ENCODE measurements around the gene TMEFF2. TPM values are rescaled to one million over a fixed set of nuclear protein-coding genes. Genes with fewer than 3 reads are reported as not detected.

Gene TMEFF2
- total RNA-seq, 1 donor from 2014 or later = 6.3 TPM

DNA sequence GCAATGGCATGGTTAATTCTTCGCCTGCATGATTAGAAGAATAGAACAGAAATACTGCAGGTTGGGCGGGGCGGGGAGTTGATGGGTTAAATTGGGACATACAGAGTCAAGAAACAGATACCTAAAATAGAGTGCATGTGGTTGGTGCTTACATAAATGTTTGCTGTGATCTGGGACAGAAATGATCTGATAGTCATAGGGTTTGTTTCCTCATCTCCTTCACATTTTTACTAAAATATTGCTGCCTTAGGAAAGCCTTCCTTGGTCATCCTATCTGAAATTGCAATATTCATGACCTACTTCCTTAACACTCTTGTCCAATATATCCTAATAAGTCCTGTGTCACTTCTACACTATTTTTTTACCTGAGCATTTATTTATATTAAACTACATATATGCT is 163.9 kb downstream of the TMEFF2 start:
- Histone ChIP-seq H3K4me3 (ENCODE audit: low read length in 3 of 3) (no peak overlapping the region), H3K9me3 (ENCODE audit: control insufficient read depth in 3 of 3, low read length in 3 of 3) (no peaks in the 10 kb centered on the region), H3K27me3 (ENCODE audit: control insufficient read depth in 3 of 3, insufficient read depth in 3 of 3, low read length in 3 of 3) (no peaks in the 10 kb centered on the region), H3K4me1 (ENCODE audit: control insufficient read depth in 3 of 3, insufficient read depth in 3 of 3, low read length in 3 of 3) (peaks cover 0 to 4% (median 0%) of the 10 kb centered on the region in 3 donors), H3K9ac (ENCODE audit: low read depth in 1 of 3, low read length in 3 of 3) (no peak overlapping the region), H3K36me3 (ENCODE audit: control insufficient read depth in 3 of 3, insufficient read depth in 3 of 3, low read length in 3 of 3) (no peaks in the 10 kb centered on the region), H3K27ac (ENCODE audit: low read depth, low read length) (no peak overlapping the region)

DNA sequence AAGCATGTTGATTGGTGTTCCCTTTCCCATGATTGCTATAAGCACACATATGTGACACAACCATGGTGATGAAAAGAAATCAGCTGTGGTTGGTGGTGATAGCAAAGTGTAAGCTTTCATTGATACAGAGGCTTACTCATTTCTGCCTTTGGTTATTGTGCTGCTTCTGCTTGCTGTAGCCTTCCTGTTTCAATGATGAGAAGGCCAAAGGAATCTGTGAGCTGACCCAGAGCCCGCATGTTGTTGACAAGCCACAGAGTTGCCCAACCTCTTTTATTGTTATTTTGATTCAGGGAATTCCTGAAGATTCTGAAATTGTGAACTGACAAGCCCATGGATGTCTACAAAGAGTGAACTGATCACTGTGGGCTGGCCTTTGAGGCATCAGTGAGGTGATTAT is 164.4 kb downstream of the TMEFF2 start:
- no peaks in the 10 kb centered on the region for H3K36me3 ChIP-seq (ENCODE audit: control insufficient read depth in 3 of 3, insufficient read depth in 3 of 3, low read length in 3 of 3)
- H3K9me3 ChIP-seq (ENCODE audit: control insufficient read depth in 3 of 3, low read length in 3 of 3) = no peaks in the 10 kb centered on the region
- H3K27me3 ChIP-seq (ENCODE audit: control insufficient read depth in 3 of 3, insufficient read depth in 3 of 3, low read length in 3 of 3) = no peaks in the 10 kb centered on the region
- peaks cover 0 to 4% (median 0%) of the 10 kb centered on the region in 3 donors for H3K4me1 ChIP-seq (ENCODE audit: control insufficient read depth in 3 of 3, insufficient read depth in 3 of 3, low read length in 3 of 3)
- H3K9ac ChIP-seq (ENCODE audit: low read depth in 1 of 3, low read length in 3 of 3) = no peak overlapping the region
- H3K27ac ChIP-seq (ENCODE audit: low read depth, low read length) = no peak overlapping the region
- H3K4me3 ChIP-seq (ENCODE audit: low read length in 3 of 3) = no peak overlapping the region

DNA sequence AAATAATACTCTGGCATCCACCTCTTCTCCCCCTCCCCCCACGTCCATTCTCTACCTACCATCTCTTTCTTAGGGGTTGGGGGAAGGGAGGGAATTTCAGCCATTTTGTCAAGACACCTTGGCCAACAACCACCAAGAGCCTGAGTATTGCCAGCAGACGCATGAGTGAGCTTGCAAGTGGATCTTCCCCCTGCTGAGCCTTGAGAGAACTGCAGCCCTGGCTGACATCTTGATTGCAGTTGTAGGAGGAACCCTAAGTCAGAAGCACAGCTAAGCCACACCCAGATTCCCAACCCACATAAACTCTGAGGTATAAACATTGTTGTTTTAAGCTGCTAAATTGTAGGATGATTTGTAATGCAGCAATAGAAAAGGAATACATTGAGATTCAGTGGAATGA is 165.6 kb downstream of the TMEFF2 start:
- H3K27ac ChIP-seq (ENCODE audit: low read depth, low read length) = no peak overlapping the region
- no peak overlapping the region for H3K4me3 ChIP-seq (ENCODE audit: low read length in 3 of 3)
- H3K9me3 ChIP-seq (ENCODE audit: control insufficient read depth in 3 of 3, low read length in 3 of 3) = no peaks in the 10 kb centered on the region
- H3K27me3 ChIP-seq (ENCODE audit: control insufficient read depth in 3 of 3, insufficient read depth in 3 of 3, low read length in 3 of 3) = no peaks in the 10 kb centered on the region
- no peaks in the 10 kb centered on the region for H3K36me3 ChIP-seq (ENCODE audit: control insufficient read depth in 3 of 3, insufficient read depth in 3 of 3, low read length in 3 of 3)
- peaks cover 0 to 4% (median 0%) of the 10 kb centered on the region in 3 donors for H3K4me1 ChIP-seq (ENCODE audit: control insufficient read depth in 3 of 3, insufficient read depth in 3 of 3, low read length in 3 of 3)
- no peak overlapping the region for H3K9ac ChIP-seq (ENCODE audit: low read depth in 1 of 3, low read length in 3 of 3)

DNA sequence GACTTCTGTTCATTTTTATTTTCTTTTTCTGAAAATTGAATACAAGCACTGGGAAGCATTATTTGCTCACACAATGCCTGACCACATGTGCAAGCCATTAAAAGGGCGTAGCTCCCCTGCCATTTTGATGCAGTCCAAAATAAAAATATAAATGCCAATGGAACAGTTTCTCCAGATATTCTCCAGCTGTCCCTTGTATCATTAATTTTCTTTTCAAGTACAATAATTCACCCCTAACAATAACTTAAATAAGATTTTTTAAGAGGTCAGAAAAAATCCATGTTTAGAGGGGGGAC is 168.0 kb downstream of the TMEFF2 start:
- Histone ChIP-seq H3K4me1 (ENCODE audit: control insufficient read depth in 3 of 3, insufficient read depth in 3 of 3, low read length in 3 of 3) (peaks cover 0 to 4% (median 0%) of the 10 kb centered on the region in 3 donors), H3K27me3 (ENCODE audit: control insufficient read depth in 3 of 3, insufficient read depth in 3 of 3, low read length in 3 of 3) (no peaks in the 10 kb centered on the region), H3K36me3 (ENCODE audit: control insufficient read depth in 3 of 3, insufficient read depth in 3 of 3, low read length in 3 of 3) (no peaks in the 10 kb centered on the region), H3K9me3 (ENCODE audit: control insufficient read depth in 3 of 3, low read length in 3 of 3) (no peaks in the 10 kb centered on the region), H3K4me3 (ENCODE audit: low read length in 3 of 3) (no peak overlapping the region), H3K9ac (ENCODE audit: low read depth in 1 of 3, low read length in 3 of 3) (no peak overlapping the region), H3K27ac (ENCODE audit: low read depth, low read length) (no peak overlapping the region)

DNA sequence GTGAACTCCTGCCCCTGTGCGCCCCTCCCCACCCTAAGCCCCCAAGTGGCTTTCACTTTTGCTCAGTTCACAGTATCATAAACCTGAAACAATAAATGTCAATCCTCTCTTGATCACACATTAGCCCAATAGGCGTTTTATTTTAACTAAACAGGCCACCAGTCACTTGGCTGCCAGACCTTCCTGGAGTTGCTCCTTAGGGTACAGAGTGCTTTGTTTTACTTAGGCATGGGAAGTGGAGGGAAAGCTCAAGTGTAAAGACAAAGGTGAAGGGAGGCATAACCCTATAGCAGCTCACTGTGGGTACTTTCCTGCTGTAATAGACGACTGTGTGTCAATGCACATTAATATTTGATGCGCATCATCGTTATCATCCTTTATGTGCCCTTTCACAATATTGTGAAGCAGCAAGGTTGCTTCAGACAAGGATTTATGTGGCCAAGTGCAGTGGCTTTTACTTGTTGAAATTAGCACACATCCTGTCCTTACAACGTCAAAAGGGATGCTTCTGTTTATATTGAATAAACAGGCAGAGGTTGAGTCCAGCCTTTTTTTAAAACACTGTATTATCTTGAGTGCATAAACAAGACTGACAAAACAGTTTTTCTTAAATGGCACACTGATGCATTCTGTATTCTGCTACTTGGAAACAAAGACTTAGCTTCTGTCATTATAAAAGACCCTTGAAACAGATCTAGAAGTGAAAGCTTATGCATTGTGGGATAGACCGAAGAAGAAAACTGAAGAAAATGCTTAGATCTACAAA is 168.5 kb downstream of the TMEFF2 start:
- H3K9ac ChIP-seq (ENCODE audit: low read depth in 1 of 3, low read length in 3 of 3) = no peak overlapping the region
- H3K36me3 ChIP-seq (ENCODE audit: control insufficient read depth in 3 of 3, insufficient read depth in 3 of 3, low read length in 3 of 3) = no peaks in the 10 kb centered on the region
- no peaks in the 10 kb centered on the region for H3K27me3 ChIP-seq (ENCODE audit: control insufficient read depth in 3 of 3, insufficient read depth in 3 of 3, low read length in 3 of 3)
- no peak overlapping the region for H3K27ac ChIP-seq (ENCODE audit: low read depth, low read length)
- peaks cover 0 to 4% (median 0%) of the 10 kb centered on the region in 3 donors for H3K4me1 ChIP-seq (ENCODE audit: control insufficient read depth in 3 of 3, insufficient read depth in 3 of 3, low read length in 3 of 3)
- H3K4me3 ChIP-seq (ENCODE audit: low read length in 3 of 3) = no peak overlapping the region
- no peaks in the 10 kb centered on the region for H3K9me3 ChIP-seq (ENCODE audit: control insufficient read depth in 3 of 3, low read length in 3 of 3)

DNA sequence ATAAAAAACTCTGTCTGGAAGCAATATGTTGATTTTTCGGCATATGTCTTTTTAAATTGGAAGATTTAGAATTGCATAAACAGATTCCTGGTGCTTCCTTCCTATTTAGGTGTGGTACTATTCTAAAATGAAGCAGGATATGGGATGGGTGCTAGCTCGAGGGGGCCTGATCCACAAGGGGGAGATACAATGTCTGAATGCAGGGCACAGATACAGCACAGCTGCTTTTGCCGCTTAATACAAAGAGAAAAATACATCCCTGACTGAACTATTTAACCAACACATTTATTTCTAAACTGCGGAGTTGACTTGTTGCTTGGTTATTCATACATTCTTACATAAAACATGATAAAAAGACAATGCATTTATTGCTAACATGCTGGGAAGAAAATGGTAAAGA is 169.1 kb downstream of the TMEFF2 start:
- Histone ChIP-seq H3K9ac (ENCODE audit: low read depth in 1 of 3, low read length in 3 of 3) (no peak overlapping the region), H3K27ac (ENCODE audit: low read depth, low read length) (no peak overlapping the region), H3K36me3 (ENCODE audit: control insufficient read depth in 3 of 3, insufficient read depth in 3 of 3, low read length in 3 of 3) (no peaks in the 10 kb centered on the region), H3K9me3 (ENCODE audit: control insufficient read depth in 3 of 3, low read length in 3 of 3) (no peaks in the 10 kb centered on the region), H3K4me1 (ENCODE audit: control insufficient read depth in 3 of 3, insufficient read depth in 3 of 3, low read length in 3 of 3) (peaks cover 0 to 4% (median 0%) of the 10 kb centered on the region in 3 donors), H3K27me3 (ENCODE audit: control insufficient read depth in 3 of 3, insufficient read depth in 3 of 3, low read length in 3 of 3) (no peaks in the 10 kb centered on the region), H3K4me3 (ENCODE audit: low read length in 3 of 3) (no peak overlapping the region)

DNA sequence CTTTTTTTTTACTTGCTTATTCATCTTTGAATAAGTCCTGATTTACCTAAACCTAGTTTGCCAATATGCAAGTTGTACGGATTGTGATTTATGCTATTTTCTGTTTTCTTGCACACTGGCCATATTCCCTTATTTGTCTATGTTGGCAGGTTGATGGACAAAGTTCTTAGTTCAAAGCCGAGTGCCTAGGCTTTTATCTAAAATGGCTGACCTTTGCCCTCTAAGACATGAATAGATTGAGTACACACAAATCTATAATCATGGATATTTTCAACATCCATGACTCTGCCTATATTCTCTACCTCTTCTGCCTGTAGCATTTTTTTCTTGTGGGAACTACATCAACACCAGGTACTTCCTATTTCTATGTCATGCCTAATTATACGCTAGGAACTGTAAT is 171.7 kb downstream of the TMEFF2 start:
- Histone ChIP-seq H3K27me3 (ENCODE audit: control insufficient read depth in 3 of 3, insufficient read depth in 3 of 3, low read length in 3 of 3) (no peaks in the 10 kb centered on the region), H3K9me3 (ENCODE audit: control insufficient read depth in 3 of 3, low read length in 3 of 3) (no peaks in the 10 kb centered on the region), H3K27ac (ENCODE audit: low read depth, low read length) (no peak overlapping the region), H3K9ac (ENCODE audit: low read depth in 1 of 3, low read length in 3 of 3) (no peak overlapping the region), H3K4me1 (ENCODE audit: control insufficient read depth in 3 of 3, insufficient read depth in 3 of 3, low read length in 3 of 3) (peaks cover 0 to 4% (median 0%) of the 10 kb centered on the region in 3 donors), H3K4me3 (ENCODE audit: low read length in 3 of 3) (no peak overlapping the region), H3K36me3 (ENCODE audit: control insufficient read depth in 3 of 3, insufficient read depth in 3 of 3, low read length in 3 of 3) (no peaks in the 10 kb centered on the region)

DNA sequence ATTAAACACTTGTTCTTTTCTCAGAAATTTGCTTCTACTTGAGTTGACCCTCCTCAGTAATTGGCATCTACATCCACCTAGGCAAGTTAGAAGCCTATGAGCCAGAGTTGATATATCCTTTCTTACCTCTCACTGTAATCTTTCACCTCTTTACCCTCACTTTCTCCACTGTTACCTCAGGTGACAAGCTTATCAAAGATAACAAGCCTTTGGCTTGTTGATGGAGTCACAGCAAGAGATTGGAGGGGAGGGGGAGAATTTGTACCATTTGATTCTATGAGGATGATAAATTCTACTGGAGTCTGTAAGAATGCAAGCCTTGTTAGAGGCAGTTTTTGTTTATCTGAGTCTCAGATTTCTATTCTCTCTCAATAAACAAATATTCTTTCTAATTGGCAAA is 176.9 kb downstream of the TMEFF2 start:
- no peaks in the 10 kb centered on the region for H3K4me1 ChIP-seq (ENCODE audit: control insufficient read depth in 3 of 3, insufficient read depth in 3 of 3, low read length in 3 of 3)
- H3K4me3 ChIP-seq (ENCODE audit: low read length in 3 of 3) = no peak overlapping the region
- H3K36me3 ChIP-seq (ENCODE audit: control insufficient read depth in 3 of 3, insufficient read depth in 3 of 3, low read length in 3 of 3) = no peaks in the 10 kb centered on the region
- no peak overlapping the region for H3K27ac ChIP-seq (ENCODE audit: low read depth, low read length)
- no peak overlapping the region for H3K9ac ChIP-seq (ENCODE audit: low read depth in 1 of 3, low read length in 3 of 3)
- H3K9me3 ChIP-seq (ENCODE audit: control insufficient read depth in 3 of 3, low read length in 3 of 3) = no peaks in the 10 kb centered on the region
- H3K27me3 ChIP-seq (ENCODE audit: control insufficient read depth in 3 of 3, insufficient read depth in 3 of 3, low read length in 3 of 3) = no peaks in the 10 kb centered on the region

DNA sequence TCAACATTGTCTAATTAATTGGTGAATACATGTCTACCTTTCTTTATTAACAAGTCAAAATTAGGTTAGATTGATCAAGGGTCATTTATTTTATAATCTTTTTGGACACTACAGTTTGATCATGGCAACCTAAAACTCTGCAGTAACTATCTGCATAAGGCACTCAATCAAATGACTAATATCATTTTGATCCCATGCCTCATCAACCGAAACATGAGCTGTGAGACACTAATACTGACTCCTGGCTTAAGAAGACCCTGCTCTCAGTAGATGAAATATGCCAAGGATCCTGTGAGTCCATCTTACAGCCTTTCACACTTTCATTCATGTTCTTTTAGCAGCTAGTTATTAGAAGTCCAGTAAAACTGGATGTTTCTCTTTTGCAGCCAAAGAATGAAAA is 178.5 kb downstream of the TMEFF2 start:
- H3K9ac ChIP-seq (ENCODE audit: low read depth in 1 of 3, low read length in 3 of 3) = no peak overlapping the region
- no peaks in the 10 kb centered on the region for H3K4me1 ChIP-seq (ENCODE audit: control insufficient read depth in 3 of 3, insufficient read depth in 3 of 3, low read length in 3 of 3)
- no peaks in the 10 kb centered on the region for H3K36me3 ChIP-seq (ENCODE audit: control insufficient read depth in 3 of 3, insufficient read depth in 3 of 3, low read length in 3 of 3)
- no peaks in the 10 kb centered on the region for H3K27me3 ChIP-seq (ENCODE audit: control insufficient read depth in 3 of 3, insufficient read depth in 3 of 3, low read length in 3 of 3)
- H3K4me3 ChIP-seq (ENCODE audit: low read length in 3 of 3) = no peak overlapping the region
- no peaks in the 10 kb centered on the region for H3K9me3 ChIP-seq (ENCODE audit: control insufficient read depth in 3 of 3, low read length in 3 of 3)
- H3K27ac ChIP-seq (ENCODE audit: low read depth, low read length) = no peak overlapping the region

DNA sequence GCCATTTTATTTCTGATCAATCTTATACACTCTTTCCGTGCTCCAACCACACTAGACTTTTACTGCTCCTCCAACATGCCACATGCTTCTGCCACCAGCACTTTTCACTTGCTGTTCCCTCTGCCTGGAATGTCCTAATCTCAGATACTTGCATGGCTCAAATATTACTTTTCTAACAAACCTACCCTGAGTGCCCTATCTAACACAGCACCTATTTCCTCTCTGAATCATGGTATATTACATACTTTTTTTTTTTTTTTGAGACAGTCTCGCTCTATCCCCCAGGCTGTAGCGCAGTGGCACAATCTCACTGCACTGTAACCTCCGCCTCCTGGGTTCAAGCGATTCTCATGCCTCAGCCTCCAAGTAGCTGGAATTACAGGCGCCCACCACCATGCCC is 181.5 kb downstream of the TMEFF2 start:
- Histone ChIP-seq H3K27ac (ENCODE audit: low read depth, low read length) (no peak overlapping the region), H3K4me3 (ENCODE audit: low read length in 3 of 3) (no peak overlapping the region), H3K4me1 (ENCODE audit: control insufficient read depth in 3 of 3, insufficient read depth in 3 of 3, low read length in 3 of 3) (no peaks in the 10 kb centered on the region), H3K9me3 (ENCODE audit: control insufficient read depth in 3 of 3, low read length in 3 of 3) (no peaks in the 10 kb centered on the region), H3K9ac (ENCODE audit: low read depth in 1 of 3, low read length in 3 of 3) (no peak overlapping the region), H3K36me3 (ENCODE audit: control insufficient read depth in 3 of 3, insufficient read depth in 3 of 3, low read length in 3 of 3) (no peaks in the 10 kb centered on the region), H3K27me3 (ENCODE audit: control insufficient read depth in 3 of 3, insufficient read depth in 3 of 3, low read length in 3 of 3) (no peaks in the 10 kb centered on the region)

Data from skeletal muscle tissue (tissue), 4 donors.